HepG2 (cell line): ENCODE data around the gene MAML1. TPM values are rescaled to one million over a fixed set of nuclear protein-coding genes. Genes with fewer than 3 reads are reported as not detected.

Experiments
- CCAR2 ChIP-seq: fragments of 200-400 bp; formaldehyde crosslinking; optimal IDR thresholded peaks from 2 replicates; pipeline ENCODE3; 2018; ENCODE audit warnings: low read depth, mild to moderate bottlenecking, low read length, moderate library complexity
- FOXP1 ChIP-seq, 2 experiments: fragments of 450-650 bp in 1 of 2; IDR thresholded peaks; 2 replicates each; pipeline ENCODE4 v1.6.1; 2017 to 2018; ENCODE audit warnings: antibody characterized with exemption in 1 of 2
- GTF3A ChIP-seq: sonication (generic); formaldehyde crosslinking; conservative IDR thresholded peaks from 2 replicates; pipeline ENCODE4 v1.4.0; 2020; ENCODE audit warnings: mild to moderate bottlenecking, missing genetic modification reagents
- HHEX ChIP-seq: IDR thresholded peaks from 2 replicates; pipeline ENCODE4 v1.6.1; 2016; ENCODE audit warnings: control low read depth
- HNF4A ChIP-seq: sonication (generic); formaldehyde crosslinking; IDR thresholded peaks from 2 replicates; pipeline ENCODE4 v1.4.0; 2020; ENCODE audit warnings: missing genetic modification reagents
- HOXA3 ChIP-seq: sonication (generic); formaldehyde crosslinking; IDR thresholded peaks from 2 replicates; pipeline ENCODE4 v1.5.0; 2020; ENCODE audit warnings: missing genetic modification reagents
- MBNL3 ChIP-seq: fragments of 250-450 bp; sonication (Bioruptor Pico); conservative IDR thresholded peaks from 2 replicates; pipeline ENCODE4 v1.8.0; 2022; ENCODE audit warnings: mild to moderate bottlenecking, inconsistent platforms
- NR2F1 ChIP-seq, 2 experiments: fragments of 450-650 bp in 1 of 2; formaldehyde crosslinking in 1 of 2; IDR thresholded peaks; 2 replicates each; pipeline versions ENCODE4 v1.5.0 to v1.6.1; 2016 to 2020; ENCODE audit warnings: mild to moderate bottlenecking in 1 of 2, missing compliant biosample characterization in 1 of 2, missing genetic modification reagents in 1 of 2, moderate library complexity in 1 of 2
- SMAD9 ChIP-seq: sonication (generic); formaldehyde crosslinking; IDR thresholded peaks from 2 replicates; pipeline ENCODE4 v1.5.1; 2020; ENCODE audit warnings: mild to moderate bottlenecking, missing genetic modification reagents
- YEATS4 ChIP-seq: sonication (generic); formaldehyde crosslinking; IDR thresholded peaks from 2 replicates; pipeline ENCODE4 v1.4.0; 2020; ENCODE audit warnings: missing genetic modification reagents, borderline replicate concordance
- ZC3H13 ChIP-seq: sonication (generic); formaldehyde crosslinking; IDR thresholded peaks from 2 replicates; pipeline ENCODE4 v1.8.1; 2023; ENCODE audit warnings: mild to moderate bottlenecking, missing genetic modification reagents, moderate library complexity
- ZNF20 ChIP-seq: sonication (generic); formaldehyde crosslinking; IDR thresholded peaks from 2 replicates; pipeline ENCODE4 v1.4.0; 2020; ENCODE audit warnings: mild to moderate bottlenecking, moderate library complexity, missing genetic modification reagents
- ZNF24 ChIP-seq: fragments of 450-650 bp; IDR thresholded peaks from 2 replicates; pipeline ENCODE4 v1.6.1; 2017; ENCODE audit warnings: antibody characterized with exemption, mild to moderate bottlenecking
- ZNF619 ChIP-seq: sonication (generic); formaldehyde crosslinking; IDR thresholded peaks from 2 replicates; pipeline ENCODE4 v1.4.0; 2020; ENCODE audit warnings: mild to moderate bottlenecking, missing genetic modification reagents
- ZSCAN22 ChIP-seq: sonication (generic); formaldehyde crosslinking; IDR thresholded peaks from 2 replicates; pipeline ENCODE4 v1.4.0; 2020; ENCODE audit warnings: mild to moderate bottlenecking, missing genetic modification reagents
- polyA plus RNA-seq, 8 experiments: library from polyadenylated mRNA; depleted of rRNA in 3 of 8; stranded (reverse) in 7 of 8; unstranded in 1 of 8; fragments of >200 nt; fragmentation: Illumina TruSeq in 4 of 8; extraction: Trizol in 4 of 8; gene quantifications; 2 replicates each; pipeline versions ENCODE4 v1.2.1 to v1.2.3, GENCODE V29; 2011 to 2016; ENCODE audit warnings: low read depth in 4 of 8, missing spikeins in 1 of 8, mixed read lengths in 1 of 8; ENCODE audit not compliant: insufficient read depth in 1 of 8
- total RNA-seq, 5 experiments: library from RNA; depleted of rRNA; stranded (reverse); fragments of >200 nt; fragmentation: Illumina TruSeq; extraction: Trizol; gene quantifications; 2 replicates each; pipeline ENCODE4 v1.2.3, GENCODE V29; 2016; ENCODE audit warnings: low read depth in 1 of 5
- TF ChIP-seq, protein P1 (sequence below): sonication (generic); formaldehyde crosslinking; IDR thresholded peaks from 2 replicates; pipeline ENCODE4 v1.4.0; 2020; ENCODE audit warnings: missing genetic modification reagents, borderline replicate concordance
- TF ChIP-seq, protein P2 (sequence below): IDR thresholded peaks from 2 replicates; pipeline ENCODE4 v1.6.1; 2016; ENCODE audit warnings: low read depth
- TF ChIP-seq, protein P3 (sequence below): sonication (generic); formaldehyde crosslinking; IDR thresholded peaks from 2 replicates; pipeline ENCODE4 v1.4.0; 2020; ENCODE audit warnings: mild to moderate bottlenecking, missing genetic modification reagents
- TF ChIP-seq, protein P4 (sequence below): IDR thresholded peaks from 2 replicates; pipeline ENCODE4 v1.6.1; 2016; ENCODE audit warnings: low read depth, control low read depth
- TF ChIP-seq, protein P5 (sequence below): sonication (generic); formaldehyde crosslinking; IDR thresholded peaks from 2 replicates; pipeline ENCODE4 v1.5.0; 2020; ENCODE audit warnings: mild to moderate bottlenecking, missing genetic modification reagents, moderate library complexity

MAML1 gene
- total and polyA plus RNA-seq, 2 of the 13 experiments (the other 11 are each of a cell fraction or from before 2014, with no cell fraction given): 10.0 to 10.8 TPM

DNA sequence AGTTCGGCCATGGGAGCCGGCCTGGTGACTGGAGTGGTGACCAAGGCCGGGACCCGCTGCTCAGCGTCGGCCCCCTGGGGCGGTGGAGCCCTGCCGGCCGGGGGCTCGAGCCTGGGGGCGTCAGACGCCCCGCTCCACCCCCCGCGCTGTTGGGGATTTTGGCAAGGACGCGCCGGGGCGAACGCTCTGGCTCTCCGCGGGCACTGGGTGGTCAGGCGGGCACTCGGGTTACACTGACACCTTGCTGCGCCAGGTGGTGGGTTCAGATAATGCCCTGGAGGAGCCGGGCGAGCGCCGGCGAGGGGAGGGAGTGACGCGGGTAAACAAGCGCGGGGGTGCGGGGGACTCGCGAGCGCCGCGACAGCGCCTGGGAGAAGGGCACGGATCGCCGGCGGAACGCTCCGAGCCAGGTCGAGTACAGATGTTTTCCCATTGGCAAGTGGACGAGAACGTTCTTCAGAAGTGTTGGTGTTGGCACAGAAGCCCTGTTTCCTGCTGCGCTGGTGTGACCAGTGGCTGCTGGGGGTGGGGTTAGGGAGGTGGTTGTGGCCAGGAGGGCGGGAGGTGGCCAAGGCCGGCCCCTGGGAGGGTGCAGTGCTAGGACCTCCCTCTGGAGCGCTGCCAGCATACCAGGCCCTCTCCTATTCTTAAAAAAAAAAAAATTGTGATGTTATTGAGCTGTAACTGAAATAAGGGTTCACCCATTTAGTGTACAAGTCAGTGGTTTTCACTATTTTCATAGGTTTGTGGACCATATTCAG is 88.9 kb downstream of the MAML1 start (continued):
- TF ChIP-seq, protein P1, sequence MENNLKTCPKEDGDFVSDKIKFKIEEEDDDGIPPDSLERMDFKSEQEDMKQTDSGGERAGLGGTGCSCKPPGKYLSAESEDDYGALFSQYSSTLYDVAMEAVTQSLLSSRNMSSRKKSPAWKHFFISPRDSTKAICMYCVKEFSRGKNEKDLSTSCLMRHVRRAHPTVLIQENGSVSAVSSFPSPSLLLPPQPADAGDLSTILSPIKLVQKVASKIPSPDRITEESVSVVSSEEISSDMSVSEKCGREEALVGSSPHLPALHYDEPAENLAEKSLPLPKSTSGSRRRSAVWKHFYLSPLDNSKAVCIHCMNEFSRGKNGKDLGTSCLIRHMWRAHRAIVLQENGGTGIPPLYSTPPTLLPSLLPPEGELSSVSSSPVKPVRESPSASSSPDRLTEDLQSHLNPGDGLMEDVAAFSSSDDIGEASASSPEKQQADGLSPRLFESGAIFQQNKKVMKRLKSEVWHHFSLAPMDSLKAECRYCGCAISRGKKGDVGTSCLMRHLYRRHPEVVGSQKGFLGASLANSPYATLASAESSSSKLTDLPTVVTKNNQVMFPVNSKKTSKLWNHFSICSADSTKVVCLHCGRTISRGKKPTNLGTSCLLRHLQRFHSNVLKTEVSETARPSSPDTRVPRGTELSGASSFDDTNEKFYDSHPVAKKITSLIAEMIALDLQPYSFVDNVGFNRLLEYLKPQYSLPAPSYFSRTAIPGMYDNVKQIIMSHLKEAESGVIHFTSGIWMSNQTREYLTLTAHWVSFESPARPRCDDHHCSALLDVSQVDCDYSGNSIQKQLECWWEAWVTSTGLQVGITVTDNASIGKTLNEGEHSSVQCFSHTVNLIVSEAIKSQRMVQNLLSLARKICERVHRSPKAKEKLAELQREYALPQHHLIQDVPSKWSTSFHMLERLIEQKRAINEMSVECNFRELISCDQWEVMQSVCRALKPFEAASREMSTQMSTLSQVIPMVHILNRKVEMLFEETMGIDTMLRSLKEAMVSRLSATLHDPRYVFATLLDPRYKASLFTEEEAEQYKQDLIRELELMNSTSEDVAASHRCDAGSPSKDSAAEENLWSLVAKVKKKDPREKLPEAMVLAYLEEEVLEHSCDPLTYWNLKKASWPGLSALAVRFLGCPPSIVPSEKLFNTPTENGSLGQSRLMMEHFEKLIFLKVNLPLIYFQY (CRISPR knock-in tag): no peak
- no peak; the same call in 1 of the 2 replicates for TF ChIP-seq ZC3H13 (CRISPR knock-in tag)
- no peak for TF ChIP-seq HNF4A
- TF ChIP-seq, protein P2, sequence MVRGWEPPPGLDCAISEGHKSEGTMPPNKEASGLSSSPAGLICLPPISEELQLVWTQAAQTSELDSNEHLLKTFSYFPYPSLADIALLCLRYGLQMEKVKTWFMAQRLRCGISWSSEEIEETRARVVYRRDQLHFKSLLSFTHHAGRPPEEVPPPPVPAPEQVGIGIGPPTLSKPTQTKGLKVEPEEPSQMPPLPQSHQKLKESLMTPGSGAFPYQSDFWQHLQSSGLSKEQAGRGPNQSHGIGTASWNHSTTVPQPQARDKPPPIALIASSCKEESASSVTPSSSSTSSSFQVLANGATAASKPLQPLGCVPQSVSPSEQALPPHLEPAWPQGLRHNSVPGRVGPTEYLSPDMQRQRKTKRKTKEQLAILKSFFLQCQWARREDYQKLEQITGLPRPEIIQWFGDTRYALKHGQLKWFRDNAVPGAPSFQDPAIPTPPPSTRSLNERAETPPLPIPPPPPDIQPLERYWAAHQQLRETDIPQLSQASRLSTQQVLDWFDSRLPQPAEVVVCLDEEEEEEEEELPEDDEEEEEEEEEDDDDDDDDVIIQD (CRISPR knock-in tag): no peak
- TF ChIP-seq HOXA3 (CRISPR knock-in tag): peak; percentile 61; the same call in 1 of the 2 replicates
- TF ChIP-seq NR2F1 (CRISPR knock-in tag; IDR thresholded peaks at IDR 0.05): no peak
- TF ChIP-seq ZNF20 (CRISPR knock-in tag): no peak
- TF ChIP-seq SMAD9 (CRISPR knock-in tag): no peak
- TF ChIP-seq HHEX (CRISPR knock-in tag): no peak
- TF ChIP-seq GTF3A (CRISPR knock-in tag): no peak
- no peak for TF ChIP-seq ZSCAN22 (CRISPR knock-in tag)
- TF ChIP-seq, protein P3, sequence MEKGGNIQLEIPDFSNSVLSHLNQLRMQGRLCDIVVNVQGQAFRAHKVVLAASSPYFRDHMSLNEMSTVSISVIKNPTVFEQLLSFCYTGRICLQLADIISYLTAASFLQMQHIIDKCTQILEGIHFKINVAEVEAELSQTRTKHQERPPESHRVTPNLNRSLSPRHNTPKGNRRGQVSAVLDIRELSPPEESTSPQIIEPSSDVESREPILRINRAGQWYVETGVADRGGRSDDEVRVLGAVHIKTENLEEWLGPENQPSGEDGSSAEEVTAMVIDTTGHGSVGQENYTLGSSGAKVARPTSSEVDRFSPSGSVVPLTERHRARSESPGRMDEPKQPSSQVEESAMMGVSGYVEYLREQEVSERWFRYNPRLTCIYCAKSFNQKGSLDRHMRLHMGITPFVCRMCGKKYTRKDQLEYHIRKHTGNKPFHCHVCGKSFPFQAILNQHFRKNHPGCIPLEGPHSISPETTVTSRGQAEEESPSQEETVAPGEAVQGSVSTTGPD: no peak
- no peak for TF ChIP-seq YEATS4
- TF ChIP-seq, protein P4, sequence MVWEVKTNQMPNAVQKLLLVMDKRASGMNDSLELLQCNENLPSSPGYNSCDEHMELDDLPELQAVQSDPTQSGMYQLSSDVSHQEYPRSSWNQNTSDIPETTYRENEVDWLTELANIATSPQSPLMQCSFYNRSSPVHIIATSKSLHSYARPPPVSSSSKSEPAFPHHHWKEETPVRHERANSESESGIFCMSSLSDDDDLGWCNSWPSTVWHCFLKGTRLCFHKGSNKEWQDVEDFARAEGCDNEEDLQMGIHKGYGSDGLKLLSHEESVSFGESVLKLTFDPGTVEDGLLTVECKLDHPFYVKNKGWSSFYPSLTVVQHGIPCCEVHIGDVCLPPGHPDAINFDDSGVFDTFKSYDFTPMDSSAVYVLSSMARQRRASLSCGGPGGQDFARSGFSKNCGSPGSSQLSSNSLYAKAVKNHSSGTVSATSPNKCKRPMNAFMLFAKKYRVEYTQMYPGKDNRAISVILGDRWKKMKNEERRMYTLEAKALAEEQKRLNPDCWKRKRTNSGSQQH (CRISPR knock-in tag): no peak
- TF ChIP-seq FOXP1 (IDR thresholded peaks at IDR 0.05): 0 out of 2 replicates have a peak, but pooled peaks have one; percentile 41
- peak; percentile 13; the same call in 1 of the 2 replicates for TF ChIP-seq FOXP1 (CRISPR knock-in tag; IDR thresholded peaks at IDR 0.05)
- TF ChIP-seq MBNL3 (CRISPR knock-in tag): no peak
- TF ChIP-seq, protein P5, sequence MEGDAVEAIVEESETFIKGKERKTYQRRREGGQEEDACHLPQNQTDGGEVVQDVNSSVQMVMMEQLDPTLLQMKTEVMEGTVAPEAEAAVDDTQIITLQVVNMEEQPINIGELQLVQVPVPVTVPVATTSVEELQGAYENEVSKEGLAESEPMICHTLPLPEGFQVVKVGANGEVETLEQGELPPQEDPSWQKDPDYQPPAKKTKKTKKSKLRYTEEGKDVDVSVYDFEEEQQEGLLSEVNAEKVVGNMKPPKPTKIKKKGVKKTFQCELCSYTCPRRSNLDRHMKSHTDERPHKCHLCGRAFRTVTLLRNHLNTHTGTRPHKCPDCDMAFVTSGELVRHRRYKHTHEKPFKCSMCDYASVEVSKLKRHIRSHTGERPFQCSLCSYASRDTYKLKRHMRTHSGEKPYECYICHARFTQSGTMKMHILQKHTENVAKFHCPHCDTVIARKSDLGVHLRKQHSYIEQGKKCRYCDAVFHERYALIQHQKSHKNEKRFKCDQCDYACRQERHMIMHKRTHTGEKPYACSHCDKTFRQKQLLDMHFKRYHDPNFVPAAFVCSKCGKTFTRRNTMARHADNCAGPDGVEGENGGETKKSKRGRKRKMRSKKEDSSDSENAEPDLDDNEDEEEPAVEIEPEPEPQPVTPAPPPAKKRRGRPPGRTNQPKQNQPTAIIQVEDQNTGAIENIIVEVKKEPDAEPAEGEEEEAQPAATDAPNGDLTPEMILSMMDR: peak; percentile 37
- TF ChIP-seq CCAR2: no peak
- TF ChIP-seq ZNF619 (CRISPR knock-in tag): no peak
- TF ChIP-seq ZNF24: no peak
